GM12891 (cell line): ENCODE measurements around the gene OR4C11. TPM values are rescaled to one million over a fixed set of nuclear protein-coding genes. Genes with fewer than 3 reads are reported as not detected.

ENCODE experiments used
- DNase-seq: peaks from one replicate; pipeline ENCODE4 v3.0.0; 2011; ENCODE audit warnings: low spot score; ENCODE audit not compliant: insufficient read length
- FAIRE-seq: peaks from 2 replicates; lab custom pipeline; 2011; peaks lifted over from hg19 to GRCh38; lab: Jason Lieb, UNC
- PAX5 ChIP-seq: IDR thresholded peaks from 2 replicates; pipeline ENCODE4 v1.6.1; 2011; ENCODE audit warnings: low read length, moderate library complexity, mild to moderate bottlenecking; ENCODE audit not compliant: insufficient read depth, severe bottlenecking
- POLR2A ChIP-seq: IDR thresholded peaks from 2 replicates; pipeline ENCODE4 v1.6.1; 2011; ENCODE audit warnings: low read depth, low read length, control low read depth
- POLR2AphosphoS5 ChIP-seq: IDR thresholded peaks from 2 replicates; pipeline ENCODE4 v1.6.1; 2011; ENCODE audit warnings: low read depth, low read length, control low read depth
- POU2F2 ChIP-seq: IDR thresholded peaks from 2 replicates; pipeline ENCODE4 v1.6.1; 2011; ENCODE audit warnings: low read depth, mild to moderate bottlenecking, control low read depth, low read length, moderate library complexity
- SPI1 ChIP-seq: IDR thresholded peaks from 2 replicates; pipeline ENCODE4 v1.6.1; 2011; ENCODE audit warnings: low read depth, low read length, control low read depth
- TAF1 ChIP-seq: IDR thresholded peaks from 2 replicates; pipeline ENCODE4 v1.6.1; 2011; ENCODE audit warnings: low read depth, low read length, control low read depth
- polyA plus RNA-seq: library from polyadenylated mRNA; unstranded; fragments of >200 nt; gene quantifications from one replicate; pipeline ENCODE4 v1.2.1, GENCODE V29; 2012; ENCODE audit warnings: low read depth, missing spikeins, inconsistent platforms; ENCODE audit not compliant: missing spikeins

The OR4C11 gene, protein sequence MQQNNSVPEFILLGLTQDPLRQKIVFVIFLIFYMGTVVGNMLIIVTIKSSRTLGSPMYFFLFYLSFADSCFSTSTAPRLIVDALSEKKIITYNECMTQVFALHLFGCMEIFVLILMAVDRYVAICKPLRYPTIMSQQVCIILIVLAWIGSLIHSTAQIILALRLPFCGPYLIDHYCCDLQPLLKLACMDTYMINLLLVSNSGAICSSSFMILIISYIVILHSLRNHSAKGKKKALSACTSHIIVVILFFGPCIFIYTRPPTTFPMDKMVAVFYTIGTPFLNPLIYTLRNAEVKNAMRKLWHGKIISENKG
- not detected for polyA plus RNA-seq

DNA sequence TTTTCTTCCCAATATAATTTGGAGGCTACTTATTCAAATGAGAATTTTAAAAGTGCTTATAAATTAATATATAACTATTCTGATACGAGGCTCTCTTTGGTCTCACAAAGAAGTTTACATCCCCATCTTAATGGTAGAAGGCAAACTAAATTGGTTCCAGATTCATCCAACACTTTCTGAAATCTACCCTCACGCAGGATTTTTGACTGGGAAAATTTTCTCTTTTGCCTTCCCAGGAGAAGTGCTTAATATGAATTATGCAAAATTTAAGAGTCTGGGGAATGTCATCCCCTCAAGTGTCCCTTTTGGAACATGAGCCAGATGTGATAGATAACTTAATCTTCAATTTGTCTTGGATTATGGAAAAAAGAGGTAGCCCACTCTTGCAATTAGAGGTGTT lies at the start of gene OR4C11:
TSS of gene OR4C11 (minus strand) at position 101 of the 400 bp plus-strand sequence. CDS start 3,272 bp downstream, outside the sequence.
- no peak for DNase-seq
- TF ChIP-seq SPI1 (no peak), TAF1 (no peak), POLR2AphosphoS5 (no peak), POLR2A (no peak), POU2F2 (no peak), PAX5 (no peak)
- FAIRE-seq = no peak

DNA sequence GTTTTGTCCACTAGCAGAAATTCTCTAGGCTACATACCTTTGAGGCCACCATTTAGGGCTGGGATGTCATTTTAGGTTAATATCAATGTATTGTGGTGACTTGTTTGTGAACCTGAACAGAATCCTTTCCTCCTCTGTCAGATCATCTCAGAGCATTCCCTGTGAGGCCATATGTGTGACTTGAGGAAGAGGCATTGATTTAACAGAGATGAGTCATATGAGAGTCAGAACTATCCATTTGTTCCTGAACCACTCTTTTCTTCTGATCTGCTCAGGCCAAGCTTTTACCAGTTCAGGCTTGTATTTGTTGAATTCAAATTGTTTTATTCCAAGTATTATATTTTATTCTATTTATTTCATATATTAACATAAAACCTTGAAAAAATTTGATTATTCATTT lies 47.7 kb upstream of the OR4C11 start:
- DNase-seq (no peak), FAIRE-seq (no peak)
- TF ChIP-seq TAF1 (no peak), POLR2A (no peak), POLR2AphosphoS5 (no peak), POU2F2 (no peak), SPI1 (no peak), PAX5 (no peak)

DNA sequence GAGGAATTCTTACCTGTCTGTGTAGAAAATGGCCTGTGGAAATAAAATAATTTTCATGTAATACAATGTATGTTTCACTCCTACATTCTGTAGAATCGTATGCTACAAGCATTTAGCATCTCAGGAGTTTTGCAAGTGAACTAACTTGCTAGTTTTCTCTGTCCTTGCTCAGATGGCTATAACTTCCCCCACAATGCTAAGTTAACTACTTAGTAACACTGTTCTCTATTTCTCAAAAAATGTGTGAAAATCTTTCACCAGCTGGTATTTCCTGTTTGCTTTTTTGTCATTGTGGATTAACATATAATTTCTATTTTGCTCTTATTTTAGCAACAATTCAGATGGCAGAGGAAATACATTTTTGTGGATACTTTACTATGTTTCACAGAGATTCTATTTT lies 45.1 kb upstream of the OR4C11 start:
- no peak for TF ChIP-seq POLR2AphosphoS5
- TF ChIP-seq POLR2A = no peak
- no peak for TF ChIP-seq PAX5
- TF ChIP-seq TAF1 = no peak
- no peak for TF ChIP-seq SPI1
- no peak for TF ChIP-seq POU2F2
- no peak for FAIRE-seq

DNA sequence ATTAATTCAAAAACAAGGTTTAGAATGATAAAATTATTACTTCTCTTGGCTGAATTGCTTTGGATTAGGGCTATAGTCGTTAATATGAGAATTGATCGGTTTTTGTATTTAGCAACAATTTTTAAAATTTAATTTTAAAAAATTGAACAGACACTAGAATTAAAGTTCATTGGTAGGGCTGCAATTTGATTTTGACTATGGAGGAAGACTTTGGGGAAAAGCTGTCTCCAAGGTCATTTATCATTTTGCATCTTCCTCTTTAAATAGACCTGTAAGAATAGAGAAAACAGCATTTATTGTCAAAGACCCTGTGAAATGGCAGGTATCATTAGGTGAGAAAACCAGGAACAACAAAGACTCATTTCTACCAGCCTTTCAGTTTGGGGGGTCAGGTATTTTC lies 40.6 kb upstream of the OR4C11 start, which contains the start of gene OR4S2:
TSS of gene OR4S2 (plus strand) at position 301 of the 400 bp plus-strand sequence. CDS start 2,577 bp downstream, outside the sequence.
- DNase-seq = no peak
- TF ChIP-seq POLR2AphosphoS5 (no peak), POLR2A (no peak), POU2F2 (no peak), PAX5 (no peak), SPI1 (no peak), TAF1 (no peak)
- FAIRE-seq = no peak

More for the DNA sequence above, 45.1 kb upstream of the OR4C11 start:
- DNase-seq = no peak

DNA sequence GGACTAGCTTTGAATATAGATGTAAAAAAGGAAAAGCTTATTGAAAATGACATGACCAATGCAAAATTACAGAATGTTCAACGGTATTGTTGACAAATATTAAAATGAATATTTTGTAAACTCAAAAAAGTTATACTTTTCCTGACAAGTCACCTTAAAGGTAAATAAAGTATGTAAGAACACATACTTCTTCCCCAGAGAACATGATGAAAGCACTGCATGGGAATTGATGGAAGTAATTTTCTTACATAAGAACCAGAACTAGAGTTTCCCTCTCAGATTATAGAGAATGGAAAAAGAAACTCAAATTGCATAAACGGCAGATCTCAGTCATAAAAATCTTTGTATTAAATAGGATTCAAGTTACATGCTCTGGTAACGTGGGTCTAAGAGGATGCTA lies 27.4 kb upstream of the OR4C11 start, which contains the start of gene OR4P4:
TSS of gene OR4P4 (plus strand) at position 301 of the 400 bp plus-strand sequence.
- FAIRE-seq (no peak), DNase-seq (no peak)
- TF ChIP-seq PAX5 (no peak), POU2F2 (no peak), TAF1 (no peak), POLR2A (no peak), POLR2AphosphoS5 (no peak), SPI1 (no peak)

DNA sequence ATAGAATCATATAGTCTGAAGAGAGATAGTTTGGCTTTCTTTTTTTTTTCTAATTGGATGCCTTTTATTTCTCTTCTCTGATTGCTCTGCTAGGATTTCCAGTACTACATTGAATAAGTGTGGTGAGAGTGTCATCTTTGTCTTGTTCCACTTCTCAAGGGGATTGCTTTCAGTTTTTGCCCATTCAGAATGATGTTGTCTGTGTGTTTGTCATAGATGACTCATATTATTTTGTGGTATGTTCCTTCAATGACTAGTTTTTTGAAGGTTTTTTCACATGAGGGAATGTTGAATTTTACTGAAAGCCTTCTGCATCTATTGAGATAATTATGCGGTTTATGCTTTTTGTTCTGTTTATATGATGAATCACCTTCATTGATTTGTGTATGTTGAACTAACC lies 17.1 kb upstream of the OR4C11 start:
- no peak for DNase-seq
- no peak for FAIRE-seq
- TF ChIP-seq POLR2A = no peak
- no peak for TF ChIP-seq TAF1
- no peak for TF ChIP-seq SPI1
- TF ChIP-seq POU2F2 = no peak
- no peak for TF ChIP-seq PAX5
- no peak for TF ChIP-seq POLR2AphosphoS5

DNA sequence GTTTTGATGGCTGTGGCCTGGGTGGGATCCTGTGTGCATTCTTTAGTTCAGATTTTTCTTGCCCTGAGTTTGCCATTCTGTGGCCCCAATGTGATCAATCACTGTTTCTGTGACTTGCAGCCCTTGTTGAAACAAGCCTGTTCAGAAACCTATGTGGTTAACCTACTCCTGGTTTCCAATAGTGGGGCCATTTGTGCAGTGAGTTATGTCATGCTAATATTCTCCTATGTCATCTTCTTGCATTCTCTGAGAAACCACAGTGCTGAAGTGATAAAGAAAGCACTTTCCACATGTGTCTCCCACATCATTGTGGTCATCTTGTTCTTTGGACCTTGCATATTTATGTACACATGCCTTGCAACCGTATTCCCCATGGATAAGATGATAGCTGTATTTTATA lies 34.9 kb downstream of the OR4C11 start:
- no peak for TF ChIP-seq SPI1
- no peak for TF ChIP-seq POU2F2
- no peak for TF ChIP-seq PAX5
- FAIRE-seq (no peak), DNase-seq (no peak)

DNA sequence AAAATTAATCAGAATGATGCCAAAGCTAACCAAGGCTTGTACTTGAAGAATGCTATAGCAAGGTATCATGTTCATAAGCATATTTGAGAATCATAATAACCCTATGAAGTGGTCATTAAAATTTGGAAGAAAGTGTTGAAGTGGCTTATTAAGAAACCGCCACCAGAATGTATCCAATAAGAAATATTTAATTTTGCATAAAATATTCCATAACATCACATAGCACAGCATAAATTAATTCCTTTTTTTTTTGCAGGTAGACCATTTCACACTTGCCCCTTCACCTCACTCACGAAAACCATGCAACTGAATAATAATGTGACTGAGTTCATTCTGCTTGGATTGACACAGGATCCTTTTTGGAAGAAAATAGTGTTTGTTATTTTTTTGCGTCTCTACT lies 35.6 kb downstream of the OR4C11 start, which contains the start of gene OR4C16:
TSS of gene OR4C16 (plus strand) at position 301 of the 400 bp plus-strand sequence. CDS start at position 301, 0 bp downstream.
- FAIRE-seq (no peak), DNase-seq (no peak)
- TF ChIP-seq POU2F2 (no peak), PAX5 (no peak)

DNA sequence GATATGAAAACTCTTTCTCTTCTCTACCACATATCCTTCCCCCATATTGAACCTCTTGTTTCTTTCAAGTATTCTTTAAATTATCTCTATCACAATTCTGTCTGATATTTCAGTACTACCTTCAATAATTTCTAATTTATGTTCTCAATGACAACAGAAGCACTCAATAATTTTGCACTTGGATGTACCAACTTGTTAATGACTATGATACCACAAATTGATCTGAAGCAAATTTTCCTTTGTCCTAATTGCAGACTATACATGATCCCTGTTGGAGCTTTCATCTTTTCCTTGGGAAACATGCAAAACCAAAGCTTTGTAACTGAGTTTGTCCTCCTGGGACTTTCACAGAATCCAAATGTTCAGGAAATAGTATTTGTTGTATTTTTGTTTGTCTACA lies 53.3 kb downstream of the OR4C11 start, which contains the start of gene OR4C15:
TSS of gene OR4C15 (plus strand) at position 301 of the 400 bp plus-strand sequence. CDS start at position 301, 0 bp downstream.
- no peak for TF ChIP-seq POU2F2
- DNase-seq = no peak
- no peak for FAIRE-seq
